HepG2 (cell line): ENCODE data around the gene LAMA5. TPM values are rescaled to one million over a fixed set of nuclear protein-coding genes. Genes with fewer than 3 reads are reported as not detected.

Experiments
- BRD4 ChIP-seq: sonication (generic); formaldehyde crosslinking; IDR thresholded peaks from 2 replicates; pipeline ENCODE4 v1.4.0; 2020; ENCODE audit warnings: missing genetic modification reagents
- E2F1 ChIP-seq: sonication (generic); formaldehyde crosslinking; IDR thresholded peaks from 2 replicates; pipeline ENCODE4 v1.5.0; 2020; ENCODE audit warnings: missing genetic modification reagents
- JUN ChIP-seq: sonication (generic); formaldehyde crosslinking; IDR thresholded peaks from 2 replicates; pipeline ENCODE4 v1.4.0; 2020; ENCODE audit warnings: mild to moderate bottlenecking, missing genetic modification reagents
- KLF12 ChIP-seq: sonication (generic); formaldehyde crosslinking; IDR thresholded peaks from 2 replicates; pipeline ENCODE4 v1.4.0; 2020; ENCODE audit warnings: missing genetic modification reagents, borderline replicate concordance
- KMT2B ChIP-seq: IDR thresholded peaks from 2 replicates; pipeline ENCODE4 v1.6.1; 2016; ENCODE audit warnings: missing genetic modification reagents, missing compliant biosample characterization
- NR0B2 ChIP-seq: sonication (generic); formaldehyde crosslinking; IDR thresholded peaks from 2 replicates; pipeline ENCODE4 v1.4.0; 2020; ENCODE audit warnings: mild to moderate bottlenecking, missing genetic modification reagents
- ZBTB38 ChIP-seq: sonication (generic); formaldehyde crosslinking; IDR thresholded peaks from 2 replicates; pipeline ENCODE4 v1.5.1; 2020; ENCODE audit warnings: mild to moderate bottlenecking, missing genetic modification reagents
- ZBTB7B ChIP-seq: sonication (generic); formaldehyde crosslinking; IDR thresholded peaks from 2 replicates; pipeline ENCODE4 v1.4.0; 2020; ENCODE audit warnings: missing genetic modification reagents
- ZNF318 ChIP-seq: sonication (generic); formaldehyde crosslinking; IDR thresholded peaks from 2 replicates; pipeline ENCODE4 v1.4.0; 2020; ENCODE audit warnings: mild to moderate bottlenecking, missing genetic modification reagents
- ZNF33A ChIP-seq: sonication (generic); formaldehyde crosslinking; IDR thresholded peaks from 2 replicates; pipeline ENCODE4 v1.5.1; 2020; ENCODE audit warnings: missing genetic modification reagents, mild to moderate bottlenecking, moderate library complexity, borderline replicate concordance
- ZNF737 ChIP-seq: sonication (generic); formaldehyde crosslinking; IDR thresholded peaks from 2 replicates; pipeline ENCODE4 v1.5.0; 2020; ENCODE audit warnings: missing genetic modification reagents, mild to moderate bottlenecking, borderline replicate concordance
- polyA plus RNA-seq, 8 experiments: library from polyadenylated mRNA; depleted of rRNA in 3 of 8; stranded (reverse) in 7 of 8; unstranded in 1 of 8; fragments of >200 nt; fragmentation: Illumina TruSeq in 4 of 8; extraction: Trizol in 4 of 8; gene quantifications; 2 replicates each; pipeline versions ENCODE4 v1.2.1 to v1.2.3, GENCODE V29; 2011 to 2016; ENCODE audit warnings: low read depth in 4 of 8, missing spikeins in 1 of 8, mixed read lengths in 1 of 8; ENCODE audit not compliant: insufficient read depth in 1 of 8
- total RNA-seq, 5 experiments: library from RNA; depleted of rRNA; stranded (reverse); fragments of >200 nt; fragmentation: Illumina TruSeq; extraction: Trizol; gene quantifications; 2 replicates each; pipeline ENCODE4 v1.2.3, GENCODE V29; 2016; ENCODE audit warnings: low read depth in 1 of 5
- TF ChIP-seq, protein P1 (sequence below): sonication (generic); formaldehyde crosslinking; IDR thresholded peaks from 2 replicates; pipeline ENCODE4 v1.5.0; 2020; ENCODE audit warnings: mild to moderate bottlenecking, missing genetic modification reagents
- TF ChIP-seq, protein P2 (sequence below): IDR thresholded peaks from 2 replicates; pipeline ENCODE4 v1.6.1; 2016; ENCODE audit warnings: missing genetic modification reagents, missing compliant biosample characterization
- TF ChIP-seq, protein P3 (sequence below): sonication (generic); formaldehyde crosslinking; IDR thresholded peaks from 2 replicates; pipeline ENCODE4 v1.5.0; 2020; ENCODE audit warnings: missing genetic modification reagents

LAMA5 gene
- total and polyA plus RNA-seq, 2 of the 13 experiments (the other 11 are each of a cell fraction or from before 2014, with no cell fraction given), result 21.0 to 44.7 TPM

GRCh38 chr20:62395311-62396242 lies 28.5 kb upstream of the LAMA5 start (continued):
- TF ChIP-seq, protein P1, sequence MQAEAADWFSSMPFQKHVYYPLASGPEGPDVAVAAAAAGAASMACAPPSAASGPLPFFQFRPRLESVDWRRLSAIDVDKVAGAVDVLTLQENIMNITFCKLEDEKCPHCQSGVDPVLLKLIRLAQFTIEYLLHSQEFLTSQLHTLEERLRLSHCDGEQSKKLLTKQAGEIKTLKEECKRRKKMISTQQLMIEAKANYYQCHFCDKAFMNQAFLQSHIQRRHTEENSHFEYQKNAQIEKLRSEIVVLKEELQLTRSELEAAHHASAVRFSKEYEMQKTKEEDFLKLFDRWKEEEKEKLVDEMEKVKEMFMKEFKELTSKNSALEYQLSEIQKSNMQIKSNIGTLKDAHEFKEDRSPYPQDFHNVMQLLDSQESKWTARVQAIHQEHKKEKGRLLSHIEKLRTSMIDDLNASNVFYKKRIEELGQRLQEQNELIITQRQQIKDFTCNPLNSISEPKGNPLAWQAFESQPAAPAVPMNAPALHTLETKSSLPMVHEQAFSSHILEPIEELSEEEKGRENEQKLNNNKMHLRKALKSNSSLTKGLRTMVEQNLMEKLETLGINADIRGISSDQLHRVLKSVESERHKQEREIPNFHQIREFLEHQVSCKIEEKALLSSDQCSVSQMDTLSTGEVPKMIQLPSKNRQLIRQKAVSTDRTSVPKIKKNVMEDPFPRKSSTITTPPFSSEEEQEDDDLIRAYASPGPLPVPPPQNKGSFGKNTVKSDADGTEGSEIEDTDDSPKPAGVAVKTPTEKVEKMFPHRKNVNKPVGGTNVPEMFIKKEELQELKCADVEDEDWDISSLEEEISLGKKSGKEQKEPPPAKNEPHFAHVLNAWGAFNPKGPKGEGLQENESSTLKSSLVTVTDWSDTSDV (CRISPR knock-in tag), result 0 out of 2 replicates have a peak, but pooled peaks have one; percentile 27
- TF ChIP-seq, protein P2, sequence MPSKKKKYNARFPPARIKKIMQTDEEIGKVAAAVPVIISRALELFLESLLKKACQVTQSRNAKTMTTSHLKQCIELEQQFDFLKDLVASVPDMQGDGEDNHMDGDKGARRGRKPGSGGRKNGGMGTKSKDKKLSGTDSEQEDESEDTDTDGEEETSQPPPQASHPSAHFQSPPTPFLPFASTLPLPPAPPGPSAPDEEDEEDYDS (CRISPR knock-in tag), result no peak
- TF ChIP-seq NR0B2 (CRISPR knock-in tag), result peak; percentile 26; the same call in 1 of the 2 replicates
- TF ChIP-seq KLF12, result no peak
- TF ChIP-seq ZNF33A (CRISPR knock-in tag), result no peak
- TF ChIP-seq E2F1 (CRISPR knock-in tag), result no peak
- TF ChIP-seq ZNF318 (CRISPR knock-in tag), result no peak
- TF ChIP-seq, protein P3, sequence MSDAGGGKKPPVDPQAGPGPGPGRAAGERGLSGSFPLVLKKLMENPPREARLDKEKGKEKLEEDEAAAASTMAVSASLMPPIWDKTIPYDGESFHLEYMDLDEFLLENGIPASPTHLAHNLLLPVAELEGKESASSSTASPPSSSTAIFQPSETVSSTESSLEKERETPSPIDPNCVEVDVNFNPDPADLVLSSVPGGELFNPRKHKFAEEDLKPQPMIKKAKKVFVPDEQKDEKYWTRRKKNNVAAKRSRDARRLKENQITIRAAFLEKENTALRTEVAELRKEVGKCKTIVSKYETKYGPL (CRISPR knock-in tag), result no peak
- no peak for TF ChIP-seq BRD4 (CRISPR knock-in tag)
- no peak for TF ChIP-seq JUN
- no peak for TF ChIP-seq ZNF737 (CRISPR knock-in tag)
- no peak for TF ChIP-seq ZBTB7B (CRISPR knock-in tag)
- no peak for TF ChIP-seq KMT2B
- TF ChIP-seq ZBTB38 (CRISPR knock-in tag), result no peak
